ENCODE results near the gene GAD1.

The GAD1 gene

DNA sequence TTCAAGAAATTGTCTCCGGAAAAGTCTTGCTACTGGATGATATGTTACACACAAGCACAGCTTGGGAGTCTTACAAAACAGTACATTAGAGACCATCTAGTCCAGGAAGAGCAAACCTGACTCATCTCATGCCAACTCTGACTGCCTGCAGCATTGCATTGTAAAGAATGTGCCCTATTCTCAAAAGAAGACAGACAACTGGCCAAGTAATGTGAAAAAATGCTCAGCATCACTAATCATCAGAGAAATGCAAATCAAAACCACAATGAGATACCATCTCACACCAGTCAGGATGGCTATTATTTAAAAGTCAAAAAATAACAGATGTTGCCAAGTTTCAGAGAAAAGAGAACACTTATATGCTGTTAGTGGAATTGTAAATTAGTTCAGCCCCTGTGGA, 69.7 kb downstream of the GAD1 start:
- Histone ChIP-seq H3K27ac (ENCODE audit: low read depth, low read length) (no peak overlapping the region), H3K9me3 (ENCODE audit: control insufficient read depth in 5 of 5, low read length in 5 of 5) (no peaks in the 10 kb centered on the region), H3K4me1 (ENCODE audit: control insufficient read depth in 5 of 5, insufficient read depth in 5 of 5, low read length in 5 of 5) (no peaks in the 10 kb centered on the region), H3K27me3 (ENCODE audit: control insufficient read depth in 5 of 5, insufficient read depth in 4 of 5, low read length in 5 of 5) (no peaks in the 10 kb centered on the region), H3K36me3 (ENCODE audit: control insufficient read depth in 5 of 5, insufficient read depth in 5 of 5, low read length in 5 of 5) (no peaks in the 10 kb centered on the region), H3K9ac (ENCODE audit: low read length in 5 of 5) (no peak overlapping the region), H3K4me3 (ENCODE audit: low read depth in 1 of 5, low read length in 5 of 5) (no peak overlapping the region)

DNA sequence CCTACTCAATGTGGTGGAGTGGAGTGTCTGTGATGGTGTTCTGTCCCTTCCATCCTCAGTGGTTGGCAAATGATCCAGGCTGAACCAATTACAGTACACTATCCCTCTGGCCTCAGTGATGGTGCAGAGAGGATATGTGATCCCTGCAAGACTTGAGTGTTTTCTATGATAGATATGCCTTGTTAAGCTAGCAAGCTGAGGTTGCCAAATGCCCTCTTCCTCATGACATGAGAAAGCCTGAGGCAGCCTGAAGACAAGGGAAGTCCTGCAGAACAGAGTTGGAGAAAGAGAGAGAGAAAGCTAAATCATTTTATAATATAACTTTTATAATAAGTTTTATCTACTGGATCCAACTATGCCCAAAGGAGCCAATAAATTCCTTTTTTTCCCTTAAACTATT, 70.8 kb downstream of the GAD1 start:
- Histone ChIP-seq H3K9ac (ENCODE audit: low read length in 5 of 5) (no peak overlapping the region), H3K9me3 (ENCODE audit: control insufficient read depth in 5 of 5, low read length in 5 of 5) (no peaks in the 10 kb centered on the region), H3K27me3 (ENCODE audit: control insufficient read depth in 5 of 5, insufficient read depth in 4 of 5, low read length in 5 of 5) (no peaks in the 10 kb centered on the region)

DNA sequence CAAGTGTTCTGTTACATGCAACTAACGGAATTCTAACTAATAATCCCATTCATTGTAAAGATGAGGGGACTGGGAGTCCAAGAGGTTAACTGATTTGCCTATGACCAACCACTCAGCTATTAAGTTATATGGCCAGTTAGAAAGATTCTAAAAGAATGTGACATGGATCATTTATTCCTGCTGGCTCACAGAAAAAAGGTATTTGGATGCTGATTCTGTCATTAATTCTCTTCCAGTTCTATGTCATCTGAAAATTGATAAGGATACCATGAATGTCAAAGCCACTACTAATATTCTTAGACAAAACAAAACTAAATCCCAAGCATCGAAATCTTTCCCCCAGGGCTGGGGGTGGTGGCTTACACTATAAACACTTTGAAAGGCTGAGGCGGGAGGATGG, 71.2 kb downstream of the GAD1 start:
- no peak overlapping the region for H3K27ac ChIP-seq (ENCODE audit: low read depth, low read length)
- no peaks in the 10 kb centered on the region for H3K27me3 ChIP-seq (ENCODE audit: control insufficient read depth in 5 of 5, insufficient read depth in 4 of 5, low read length in 5 of 5)
- H3K4me3 ChIP-seq (ENCODE audit: low read depth in 1 of 5, low read length in 5 of 5): no peak overlapping the region
- H3K9me3 ChIP-seq (ENCODE audit: control insufficient read depth in 5 of 5, low read length in 5 of 5): no peaks in the 10 kb centered on the region
- no peaks in the 10 kb centered on the region for H3K4me1 ChIP-seq (ENCODE audit: control insufficient read depth in 5 of 5, insufficient read depth in 5 of 5, low read length in 5 of 5)
- no peaks in the 10 kb centered on the region for H3K36me3 ChIP-seq (ENCODE audit: control insufficient read depth in 5 of 5, insufficient read depth in 5 of 5, low read length in 5 of 5)
- no peak overlapping the region for H3K9ac ChIP-seq (ENCODE audit: low read length in 5 of 5)

More for the DNA sequence above, 70.8 kb downstream of the GAD1 start:
- Histone ChIP-seq H3K4me3 (ENCODE audit: low read depth in 1 of 5, low read length in 5 of 5) (no peak overlapping the region), H3K4me1 (ENCODE audit: control insufficient read depth in 5 of 5, insufficient read depth in 5 of 5, low read length in 5 of 5) (no peaks in the 10 kb centered on the region), H3K36me3 (ENCODE audit: control insufficient read depth in 5 of 5, insufficient read depth in 5 of 5, low read length in 5 of 5) (no peaks in the 10 kb centered on the region), H3K27ac (ENCODE audit: low read depth, low read length) (no peak overlapping the region)

DNA sequence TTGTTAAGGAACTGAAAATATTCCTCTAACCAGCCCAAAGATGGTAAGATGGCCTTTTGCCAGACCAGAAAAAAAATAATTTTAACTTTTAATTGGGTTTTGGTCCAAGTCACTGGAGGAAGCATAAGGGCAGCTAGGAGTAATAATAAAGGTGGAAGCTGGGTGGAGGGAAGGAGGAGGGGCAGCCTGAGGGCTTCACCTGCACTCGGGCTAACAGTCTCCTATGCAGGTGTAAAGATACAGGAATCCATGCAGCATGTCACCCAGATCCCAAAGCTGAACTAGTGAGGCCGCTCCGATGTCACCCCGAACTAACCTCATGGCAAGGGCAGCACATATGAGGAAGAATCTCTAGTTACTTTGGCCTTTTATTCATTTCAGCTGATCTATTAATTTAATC, 75.2 kb downstream of the GAD1 start:
- H3K4me3 ChIP-seq (ENCODE audit: low read depth in 1 of 5, low read length in 5 of 5): no peak overlapping the region
- no peaks in the 10 kb centered on the region for H3K9me3 ChIP-seq (ENCODE audit: control insufficient read depth in 5 of 5, low read length in 5 of 5)
- H3K36me3 ChIP-seq (ENCODE audit: control insufficient read depth in 5 of 5, insufficient read depth in 5 of 5, low read length in 5 of 5): no peaks in the 10 kb centered on the region
- no peak overlapping the region for H3K27ac ChIP-seq (ENCODE audit: low read depth, low read length)
- H3K9ac ChIP-seq (ENCODE audit: low read length in 5 of 5): no peak overlapping the region
- H3K4me1 ChIP-seq (ENCODE audit: control insufficient read depth in 5 of 5, insufficient read depth in 5 of 5, low read length in 5 of 5): peaks cover 2 to 21% (median 18%) of the 10 kb centered on the region in 5 donors
- H3K27me3 ChIP-seq (ENCODE audit: control insufficient read depth in 5 of 5, insufficient read depth in 4 of 5, low read length in 5 of 5): no peaks in the 10 kb centered on the region

DNA sequence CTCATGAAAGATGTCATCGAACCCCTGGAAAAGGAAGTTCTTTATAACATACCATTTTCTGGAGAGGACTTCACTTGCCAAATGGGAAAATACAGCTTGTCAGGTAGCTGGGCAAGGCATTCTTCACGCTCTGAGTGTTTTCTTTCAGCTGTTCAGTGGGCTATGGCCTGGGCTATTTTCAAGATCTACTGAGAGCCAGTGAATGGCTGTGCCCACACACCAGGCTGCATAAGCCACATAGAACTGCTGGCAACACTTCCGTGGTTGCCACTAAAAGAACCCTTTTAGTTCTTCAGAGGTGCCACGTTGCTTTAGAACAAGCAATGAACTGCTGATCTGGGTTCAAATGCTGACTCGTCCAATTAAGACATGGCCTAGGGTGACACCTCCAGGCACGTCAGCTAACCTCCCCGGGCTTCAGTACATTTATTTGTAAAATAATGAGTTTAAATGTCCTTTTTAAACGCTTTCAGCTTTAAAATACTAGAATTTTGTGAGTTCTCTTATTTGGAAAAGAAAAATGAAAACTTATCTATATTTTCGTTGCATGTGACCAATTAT, 75.8 kb downstream of the GAD1 start:
- H3K4me3 ChIP-seq (ENCODE audit: low read depth in 1 of 5, low read length in 5 of 5): no peak overlapping the region
- H3K9me3 ChIP-seq (ENCODE audit: control insufficient read depth in 5 of 5, low read length in 5 of 5): no peaks in the 10 kb centered on the region
- H3K27me3 ChIP-seq (ENCODE audit: control insufficient read depth in 5 of 5, insufficient read depth in 4 of 5, low read length in 5 of 5): no peaks in the 10 kb centered on the region
- no peak overlapping the region for H3K9ac ChIP-seq (ENCODE audit: low read length in 5 of 5)
- H3K36me3 ChIP-seq (ENCODE audit: control insufficient read depth in 5 of 5, insufficient read depth in 5 of 5, low read length in 5 of 5): no peaks in the 10 kb centered on the region
- H3K4me1 ChIP-seq (ENCODE audit: control insufficient read depth in 5 of 5, insufficient read depth in 5 of 5, low read length in 5 of 5): peaks cover 2 to 21% (median 18%) of the 10 kb centered on the region in 5 donors
- no peak overlapping the region for H3K27ac ChIP-seq (ENCODE audit: low read depth, low read length)

DNA sequence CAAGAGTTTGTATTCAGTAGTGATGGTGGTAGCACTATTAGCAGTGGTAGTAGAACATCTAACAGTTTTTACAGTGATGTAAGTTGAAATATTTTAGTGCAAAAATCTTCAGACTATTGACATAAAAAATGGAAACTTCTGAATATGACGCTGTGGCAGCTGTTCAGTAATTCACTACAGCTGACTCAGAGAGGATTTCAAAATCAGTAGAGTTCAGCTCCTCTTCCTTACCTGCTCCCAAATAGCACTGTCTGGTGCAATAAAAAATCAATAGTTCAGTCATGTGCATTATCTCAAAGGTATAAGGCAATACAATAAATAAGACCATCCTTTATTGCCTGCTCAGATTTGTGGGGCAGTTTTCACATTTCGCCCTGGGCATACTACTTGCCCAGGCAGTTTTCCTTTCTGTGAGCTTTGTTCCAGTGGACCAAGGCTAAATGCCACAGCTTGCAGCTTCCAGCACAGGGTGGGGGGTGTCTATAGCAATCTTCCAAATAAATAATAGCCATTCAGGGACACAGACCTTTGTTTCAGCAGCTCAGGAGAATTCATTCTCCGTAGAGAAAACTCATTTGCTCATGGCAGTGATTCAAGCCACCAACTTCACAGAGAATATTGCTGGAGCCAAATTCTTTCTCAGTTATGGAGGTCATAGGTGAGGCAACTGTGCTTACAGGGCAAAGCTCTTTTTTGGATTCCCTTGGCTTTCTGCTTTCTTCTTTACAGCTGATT, 78.5 kb downstream of the GAD1 start:
- peak overlapping the region in 2 of 5 donors; percentile 31 to 57 for H3K4me3 ChIP-seq (ENCODE audit: low read depth in 1 of 5, low read length in 5 of 5)
- peak overlapping the region; percentile 92 for H3K27ac ChIP-seq (ENCODE audit: low read depth, low read length)

DNA sequence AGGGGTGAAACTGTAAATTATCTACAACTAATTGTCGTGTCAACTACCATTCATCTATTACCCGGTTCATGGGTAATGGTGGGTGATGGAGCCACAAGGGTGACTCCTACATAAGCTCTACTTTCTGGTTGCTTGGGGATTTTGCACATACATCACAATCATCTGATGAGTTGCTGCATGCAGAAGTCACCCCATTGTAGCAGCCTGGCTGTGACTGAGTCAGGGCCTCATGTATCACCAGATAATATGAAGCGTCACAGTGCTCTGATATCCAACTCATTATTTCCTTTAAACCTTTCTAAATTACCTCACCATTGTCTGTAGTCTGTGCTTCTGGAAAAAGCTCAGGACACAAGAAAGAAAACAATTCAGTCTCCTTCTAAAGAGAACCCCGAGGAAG, 79.9 kb downstream of the GAD1 start:
- Histone ChIP-seq H3K9me3 (ENCODE audit: control insufficient read depth in 5 of 5, low read length in 5 of 5) (no peaks in the 10 kb centered on the region), H3K4me3 (ENCODE audit: low read depth in 1 of 5, low read length in 5 of 5) (no peak overlapping the region), H3K27me3 (ENCODE audit: control insufficient read depth in 5 of 5, insufficient read depth in 4 of 5, low read length in 5 of 5) (no peaks in the 10 kb centered on the region), H3K9ac (ENCODE audit: low read length in 5 of 5) (no peak overlapping the region), H3K4me1 (ENCODE audit: control insufficient read depth in 5 of 5, insufficient read depth in 5 of 5, low read length in 5 of 5) (peaks cover 2 to 21% (median 18%) of the 10 kb centered on the region in 5 donors), H3K27ac (ENCODE audit: low read depth, low read length) (no peak overlapping the region), H3K36me3 (ENCODE audit: control insufficient read depth in 5 of 5, insufficient read depth in 5 of 5, low read length in 5 of 5) (no peaks in the 10 kb centered on the region)

More for the DNA sequence above, 78.5 kb downstream of the GAD1 start:
- Histone ChIP-seq H3K9ac (ENCODE audit: low read length in 5 of 5) (peak overlapping the region in 1 of 5 donors; percentile 53), H3K9me3 (ENCODE audit: control insufficient read depth in 5 of 5, low read length in 5 of 5) (no peaks in the 10 kb centered on the region), H3K27me3 (ENCODE audit: control insufficient read depth in 5 of 5, insufficient read depth in 4 of 5, low read length in 5 of 5) (no peaks in the 10 kb centered on the region), H3K4me1 (ENCODE audit: control insufficient read depth in 5 of 5, insufficient read depth in 5 of 5, low read length in 5 of 5) (peaks cover 2 to 21% (median 18%) of the 10 kb centered on the region in 5 donors), H3K36me3 (ENCODE audit: control insufficient read depth in 5 of 5, insufficient read depth in 5 of 5, low read length in 5 of 5) (no peaks in the 10 kb centered on the region)

DNA sequence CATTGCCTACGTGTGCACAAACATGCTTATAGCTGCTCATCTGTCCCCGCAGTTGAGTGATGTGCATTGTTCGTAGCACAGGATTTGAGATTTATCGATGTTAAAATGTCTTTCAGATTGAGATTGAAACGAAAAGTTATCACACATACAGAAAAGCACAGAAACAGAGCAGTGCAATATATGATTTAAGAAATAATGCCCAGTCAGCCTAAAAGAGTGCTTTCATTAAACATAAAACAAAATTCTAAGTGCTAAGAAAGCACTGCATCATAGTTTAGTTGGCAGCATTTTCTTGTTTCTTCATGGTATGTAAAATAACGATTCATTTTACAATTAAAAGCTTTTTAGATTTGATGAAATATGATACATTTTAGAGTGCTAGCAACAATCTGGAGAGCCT, 80.4 kb downstream of the GAD1 start:
- no peaks in the 10 kb centered on the region for H3K36me3 ChIP-seq (ENCODE audit: control insufficient read depth in 5 of 5, insufficient read depth in 5 of 5, low read length in 5 of 5)
- H3K4me3 ChIP-seq (ENCODE audit: low read depth in 1 of 5, low read length in 5 of 5): no peak overlapping the region
- no peak overlapping the region for H3K9ac ChIP-seq (ENCODE audit: low read length in 5 of 5)
- H3K4me1 ChIP-seq (ENCODE audit: control insufficient read depth in 5 of 5, insufficient read depth in 5 of 5, low read length in 5 of 5): peaks cover 2 to 21% (median 18%) of the 10 kb centered on the region in 5 donors
- no peaks in the 10 kb centered on the region for H3K9me3 ChIP-seq (ENCODE audit: control insufficient read depth in 5 of 5, low read length in 5 of 5)
- H3K27me3 ChIP-seq (ENCODE audit: control insufficient read depth in 5 of 5, insufficient read depth in 4 of 5, low read length in 5 of 5): no peaks in the 10 kb centered on the region
- H3K27ac ChIP-seq (ENCODE audit: low read depth, low read length): no peak overlapping the region

DNA sequence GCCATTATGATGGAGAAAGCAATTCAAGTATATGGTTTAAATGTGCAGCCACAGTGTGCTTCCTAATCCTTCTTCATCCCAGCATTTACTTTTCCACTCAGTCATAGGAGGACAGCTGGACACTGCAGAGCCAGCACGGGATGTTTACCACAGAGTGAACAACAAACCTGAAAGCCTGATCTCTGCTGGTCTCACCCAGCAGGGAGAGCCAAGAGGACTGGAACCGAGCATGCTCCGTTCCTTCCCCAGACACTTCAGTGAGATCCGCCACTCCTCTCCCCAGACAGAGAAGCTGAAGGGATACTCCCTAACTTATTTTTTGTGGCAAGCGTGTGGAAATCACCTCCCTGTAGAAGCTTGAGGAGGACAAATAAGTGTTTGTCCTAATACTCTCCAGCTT, 89.2 kb downstream of the GAD1 start:
- no peaks in the 10 kb centered on the region for H3K4me1 ChIP-seq (ENCODE audit: control insufficient read depth in 5 of 5, insufficient read depth in 5 of 5, low read length in 5 of 5)
- H3K4me3 ChIP-seq (ENCODE audit: low read depth in 1 of 5, low read length in 5 of 5): no peak overlapping the region
- no peak overlapping the region for H3K27ac ChIP-seq (ENCODE audit: low read depth, low read length)
- no peak overlapping the region for H3K9ac ChIP-seq (ENCODE audit: low read length in 5 of 5)
- no peaks in the 10 kb centered on the region for H3K36me3 ChIP-seq (ENCODE audit: control insufficient read depth in 5 of 5, insufficient read depth in 5 of 5, low read length in 5 of 5)
- H3K27me3 ChIP-seq (ENCODE audit: control insufficient read depth in 5 of 5, insufficient read depth in 4 of 5, low read length in 5 of 5): no peaks in the 10 kb centered on the region
- H3K9me3 ChIP-seq (ENCODE audit: control insufficient read depth in 5 of 5, low read length in 5 of 5): peaks cover 0 to 15% (median 14%) of the 10 kb centered on the region in 5 donors

Data from subcutaneous abdominal adipose tissue (tissue), 5 donors.